ENCODE data around the gene SMOC1.

SMOC1 gene

DNA sequence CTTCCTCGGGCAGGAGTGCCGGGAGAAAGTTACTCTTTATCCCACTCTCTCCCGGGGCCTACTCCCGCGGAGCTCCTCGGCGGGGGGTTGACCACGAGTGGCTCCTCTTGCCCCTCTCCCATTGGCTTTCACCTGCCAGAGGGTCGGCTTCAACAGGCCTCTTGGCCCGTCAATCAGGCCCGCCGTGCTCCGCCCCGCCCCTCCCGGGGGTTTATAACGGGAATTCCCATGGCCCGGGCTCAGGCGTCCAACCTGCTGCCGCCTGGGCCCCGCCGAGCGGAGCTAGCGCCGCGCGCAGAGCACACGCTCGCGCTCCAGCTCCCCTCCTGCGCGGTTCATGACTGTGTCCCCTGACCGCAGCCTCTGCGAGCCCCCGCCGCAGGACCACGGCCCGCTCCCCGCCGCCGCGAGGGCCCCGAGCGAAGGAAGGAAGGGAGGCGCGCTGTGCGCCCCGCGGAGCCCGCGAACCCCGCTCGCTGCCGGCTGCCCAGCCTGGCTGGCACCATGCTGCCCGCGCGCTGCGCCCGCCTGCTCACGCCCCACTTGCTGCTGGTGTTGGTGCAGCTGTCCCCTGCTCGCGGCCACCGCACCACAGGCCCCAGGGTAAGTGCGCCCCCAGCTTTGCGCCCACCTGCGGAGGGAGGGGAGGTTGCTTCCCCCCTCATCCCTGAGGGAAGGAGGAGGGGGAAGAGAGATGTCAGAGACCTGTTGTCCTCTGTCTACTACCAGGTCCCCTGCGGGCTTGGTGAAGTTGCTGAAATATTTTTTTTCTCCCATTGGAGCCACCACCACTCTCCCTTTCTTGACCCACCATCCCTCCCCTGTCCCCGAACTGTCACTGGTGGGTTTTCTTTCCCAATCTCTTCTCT, at the start of gene SMOC1:
Gene SMOC1, plus strand, starts transcription at position 242 of the 869 bp plus-strand sequence. Its CDS starts 263 bp downstream, at position 505.
- DNase-seq (ENCODE audit: low read depth in 2 of 2): peak in 1 of 2 donors; percentile 26

DNA sequence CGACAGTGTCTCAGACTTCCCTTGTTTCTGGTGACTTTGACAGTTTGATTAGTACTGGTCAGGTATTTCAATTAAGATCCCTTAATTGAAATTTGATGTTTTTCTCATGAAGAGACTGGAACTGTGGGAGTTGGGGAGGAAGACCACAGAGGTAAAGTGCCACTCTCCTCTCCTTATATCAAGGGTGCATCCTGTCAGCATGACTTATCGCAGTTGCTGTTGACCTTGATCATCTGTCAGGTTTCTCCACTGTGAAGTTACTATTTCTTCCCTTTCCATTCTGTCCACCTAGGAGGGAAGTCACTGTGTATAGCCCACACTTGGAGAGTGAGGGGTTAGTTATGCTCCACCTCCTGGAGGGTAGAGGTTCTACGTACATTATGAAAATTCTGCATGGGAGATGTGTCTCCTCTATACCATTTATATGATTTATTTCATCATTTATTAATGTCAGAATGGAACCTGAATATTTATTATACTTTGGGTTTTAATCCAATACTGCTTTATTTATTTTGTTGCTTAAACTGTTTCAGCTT, 40.3 kb upstream of the SMOC1 start:
- no peak for DNase-seq (ENCODE audit: low read depth in 2 of 2)

DNA sequence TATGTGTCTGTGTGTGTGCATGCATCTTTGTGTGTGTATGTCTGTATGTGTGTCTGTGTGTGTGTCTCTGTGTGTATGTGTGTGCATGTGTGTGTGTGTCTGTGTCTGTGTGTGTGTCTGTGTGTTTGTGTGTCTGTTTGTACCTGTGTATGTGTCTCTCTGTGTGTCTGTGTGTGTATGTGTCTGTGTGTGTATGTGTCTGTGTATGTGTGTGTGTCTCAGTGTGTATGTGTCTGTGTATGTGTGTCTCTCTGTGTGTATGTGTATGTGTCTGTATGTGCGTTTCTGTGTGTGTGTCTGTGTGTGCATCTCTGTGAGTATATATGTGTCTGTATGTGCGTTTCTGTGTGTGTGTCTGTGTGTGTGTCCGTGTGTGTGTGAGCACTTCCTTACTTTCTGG, 39.6 kb upstream of the SMOC1 start:
- no peak for DNase-seq (ENCODE audit: low read depth in 2 of 2)

- DNase-seq (ENCODE audit: low read depth in 2 of 2): no peak
These were observed 37.6 kb upstream of the SMOC1 start for GRCh38 chr14:69841656-69842055.

- no peak for DNase-seq (ENCODE audit: low read depth in 2 of 2)
These were observed 36.4 kb upstream of the SMOC1 start for GRCh38 chr14:69842686-69843420.

- DNase-seq (ENCODE audit: low read depth in 2 of 2): no peak
These were observed 35.0 kb upstream of the SMOC1 start for GRCh38 chr14:69844171-69844570.

DNA sequence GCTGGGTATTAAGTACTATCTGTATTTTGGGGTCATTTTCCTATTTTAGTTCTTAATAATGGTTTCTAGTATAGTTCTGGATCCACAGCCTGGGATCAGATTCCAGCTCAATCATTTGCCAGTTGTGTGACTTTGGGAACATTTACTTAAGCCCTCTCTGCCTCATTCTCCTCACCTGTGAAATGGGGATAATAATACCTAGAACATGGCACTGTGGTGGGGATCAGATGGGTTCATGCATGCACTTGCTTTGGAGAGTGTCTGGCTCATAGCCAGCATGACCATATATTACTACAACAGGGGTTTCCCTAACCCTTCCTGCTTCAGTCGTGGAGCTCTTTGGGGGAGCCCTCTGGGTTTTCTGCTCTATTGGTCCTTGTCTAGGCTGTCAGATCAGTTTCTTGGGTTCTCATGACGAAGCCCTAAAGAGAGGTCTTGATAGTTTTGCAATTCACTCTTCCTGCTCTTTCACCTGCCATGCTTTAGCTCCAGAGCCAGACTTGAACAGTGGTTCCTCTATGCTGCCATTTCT, 34.1 kb upstream of the SMOC1 start:
- DNase-seq (ENCODE audit: low read depth in 2 of 2): no peak

DNA sequence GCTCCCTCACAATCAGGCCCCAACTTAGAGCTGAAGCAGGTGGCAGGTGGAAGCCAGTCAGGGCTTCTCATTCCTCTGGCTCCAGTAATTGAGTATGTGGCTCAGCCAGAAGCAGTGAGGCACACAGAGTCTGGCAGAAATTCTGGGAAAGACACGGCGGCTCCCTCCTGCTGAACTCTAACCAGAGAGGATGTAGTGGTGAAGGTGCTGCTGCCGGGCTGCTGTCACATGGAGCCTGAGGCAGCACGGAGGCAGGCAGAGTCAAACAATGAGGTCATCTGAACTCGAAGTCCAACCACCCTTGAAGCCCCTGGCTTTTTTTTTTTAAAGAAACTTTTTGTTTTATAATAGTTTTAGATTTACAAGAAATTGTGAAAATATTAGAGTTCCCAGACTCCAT, 33.4 kb upstream of the SMOC1 start:
- no peak for DNase-seq (ENCODE audit: low read depth in 2 of 2)

GRCh38 chr14:69848156-69848555, 31.1 kb upstream of the SMOC1 start:
- no peak for DNase-seq (ENCODE audit: low read depth in 2 of 2)

DNA sequence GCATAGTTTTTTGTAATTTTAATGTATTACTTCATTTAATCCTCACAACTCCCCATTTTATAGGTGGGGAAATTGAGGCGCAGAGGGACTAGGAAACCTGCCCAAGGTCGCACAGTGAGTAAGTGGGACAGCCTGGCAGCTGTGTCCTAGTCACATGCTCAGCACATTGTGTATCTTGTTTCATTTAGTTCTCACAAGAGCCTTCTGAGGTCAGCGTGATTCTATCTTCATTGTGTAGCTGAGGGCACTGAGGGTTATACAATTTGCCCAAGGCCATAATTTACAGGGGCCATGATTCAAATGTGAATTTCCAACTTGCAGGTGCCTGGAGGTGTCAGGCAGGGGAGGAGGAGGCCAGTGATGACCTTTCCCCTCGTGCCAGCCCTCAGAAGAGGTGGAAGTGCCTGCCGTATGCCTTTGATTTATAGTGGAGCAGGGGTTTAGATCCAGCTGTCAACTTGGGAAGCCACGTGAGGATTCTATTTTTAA, 30.3 kb upstream of the SMOC1 start:
- no peak for DNase-seq (ENCODE audit: low read depth in 2 of 2)

- DNase-seq (ENCODE audit: low read depth in 2 of 2): no peak
These were observed 29.0 kb upstream of the SMOC1 start for GRCh38 chr14:69850086-69850735.

DNA sequence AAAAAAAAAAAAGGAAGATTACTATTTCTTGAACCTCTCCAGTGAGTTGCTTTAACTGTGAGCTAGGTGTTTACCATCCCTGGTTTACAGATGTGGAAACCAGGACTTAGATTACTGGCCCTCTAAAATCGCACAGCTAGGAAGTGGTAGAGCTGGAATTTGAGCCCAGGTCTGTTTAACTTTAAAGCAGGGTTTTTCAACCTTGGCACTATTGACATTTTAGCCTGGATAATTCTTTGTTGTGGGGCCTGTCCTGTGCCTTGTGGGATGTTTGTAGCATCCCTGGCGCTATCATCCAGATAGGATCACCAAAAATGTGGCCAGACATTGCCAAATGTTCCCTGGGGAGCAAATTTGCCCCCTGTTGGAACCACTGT, 28.5 kb upstream of the SMOC1 start:
- no peak for DNase-seq (ENCODE audit: low read depth in 2 of 2)

- no peak for DNase-seq (ENCODE audit: low read depth in 2 of 2)
These were observed 26.5 kb upstream of the SMOC1 start for GRCh38 chr14:69852531-69853321.

DNA sequence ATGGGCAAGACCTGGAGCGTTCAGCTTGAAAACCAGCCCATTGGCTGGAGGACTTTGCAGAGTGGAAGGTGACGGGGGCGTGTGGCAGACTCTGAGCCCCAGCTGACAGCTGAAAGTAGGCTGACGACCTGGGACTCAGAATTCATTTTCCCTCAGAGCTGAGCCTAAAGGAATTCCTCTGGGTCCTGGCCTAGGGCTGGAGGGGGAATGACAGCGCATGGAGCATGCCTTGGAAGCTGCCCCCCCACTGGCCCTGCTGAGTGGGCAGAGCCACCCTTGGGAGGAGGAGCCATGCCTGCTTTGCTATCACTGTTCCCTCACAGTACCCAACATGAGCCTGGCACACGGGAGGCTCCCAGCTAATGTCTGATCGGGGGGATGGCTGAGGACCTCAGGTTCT, 25.4 kb upstream of the SMOC1 start:
- DNase-seq (ENCODE audit: low read depth in 2 of 2): no peak

- no peak for DNase-seq (ENCODE audit: low read depth in 2 of 2)
These were observed 24.6 kb upstream of the SMOC1 start for GRCh38 chr14:69854598-69854997.

DNA sequence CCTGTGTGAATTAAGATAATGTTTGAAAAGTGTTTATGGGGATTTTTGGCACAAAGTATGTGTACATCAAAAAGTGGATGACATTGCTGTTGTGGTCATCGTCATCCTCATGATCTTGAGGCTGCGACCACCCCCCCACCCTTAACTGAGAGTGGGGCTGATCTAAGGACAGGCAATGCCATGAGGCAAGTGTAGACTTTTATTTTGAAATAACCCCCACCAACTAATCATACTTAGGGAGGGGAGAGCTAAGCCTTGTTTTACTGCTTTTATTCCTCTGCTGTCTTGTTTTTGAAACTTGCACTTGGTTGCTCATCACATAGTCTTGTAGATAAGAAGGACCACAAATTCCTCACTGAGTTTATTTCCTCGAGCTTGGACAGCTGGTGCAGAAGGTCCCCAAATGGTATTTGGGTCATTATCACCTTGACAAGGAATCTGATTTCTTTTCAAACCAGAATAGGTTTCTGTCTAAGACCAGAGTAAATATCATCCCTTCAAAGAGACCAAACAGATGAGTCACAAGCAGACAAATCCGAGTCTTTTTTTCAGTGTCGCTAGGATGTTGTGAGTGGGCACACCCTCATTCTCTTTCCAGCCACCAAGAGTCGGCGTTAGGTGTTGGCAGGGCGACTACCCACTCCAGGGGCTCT, 23.9 kb upstream of the SMOC1 start:
- no peak for DNase-seq (ENCODE audit: low read depth in 2 of 2)

DNA sequence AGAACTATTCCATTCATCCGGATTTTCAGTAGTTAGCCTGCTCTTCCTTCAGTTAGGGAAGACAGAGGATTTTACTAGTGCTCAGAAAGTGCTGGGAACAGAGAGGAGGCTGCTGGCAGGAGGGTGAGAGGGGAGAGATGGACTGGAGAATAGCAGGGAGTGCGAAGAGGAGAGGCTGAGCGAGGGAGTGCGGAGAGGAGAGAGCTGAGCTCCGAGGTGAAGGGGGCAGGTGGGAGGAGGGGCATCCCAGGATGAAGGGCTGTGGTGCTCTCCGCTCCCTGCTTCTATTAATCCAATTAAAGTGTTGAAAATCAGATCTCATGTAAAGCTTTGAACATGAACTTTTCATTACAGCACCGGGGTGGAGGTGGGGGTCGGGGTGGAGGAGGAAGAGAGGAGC, 20.4 kb upstream of the SMOC1 start:
- no peak for DNase-seq (ENCODE audit: low read depth in 2 of 2)

- no peak for DNase-seq (ENCODE audit: low read depth in 2 of 2)
These were observed 19.6 kb upstream of the SMOC1 start for GRCh38 chr14:69859591-69859990.

DNA sequence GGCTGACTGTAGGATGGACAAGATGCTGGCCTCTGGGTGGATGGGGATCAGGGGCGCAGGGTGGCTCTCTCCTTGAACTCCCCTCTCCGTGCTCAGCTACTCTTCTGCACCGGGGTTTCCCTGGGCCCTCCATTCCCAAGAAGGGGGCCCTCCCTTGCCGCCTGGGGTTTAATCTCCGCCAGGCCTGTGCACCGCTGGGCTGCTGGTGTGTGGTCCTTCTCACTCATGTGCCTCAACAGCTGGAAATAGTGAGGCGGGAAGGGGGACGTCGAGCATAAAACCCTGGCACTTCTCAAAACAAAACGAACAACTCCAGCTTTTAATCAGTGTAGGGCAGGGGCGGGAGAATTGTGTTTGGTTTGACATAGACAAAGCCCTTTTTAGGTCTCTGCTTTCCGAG, 19.0 kb upstream of the SMOC1 start:
- DNase-seq (ENCODE audit: low read depth in 2 of 2): no peak

- no peak for DNase-seq (ENCODE audit: low read depth in 2 of 2)
These were observed 18.1 kb upstream of the SMOC1 start for GRCh38 chr14:69861025-69861569.
